PFSK-1 (cell line): ENCODE data around the gene INO80C.

Experiments
- POLR2AphosphoS5 ChIP-seq: IDR thresholded peaks from 2 replicates; pipeline ENCODE4 v1.6.1; 2012; ENCODE audit warnings: low read depth, mild to moderate bottlenecking, control low read depth, low read length, moderate library complexity
- SIN3A ChIP-seq: IDR thresholded peaks from 2 replicates; pipeline ENCODE4 v1.6.1; 2012; ENCODE audit warnings: mild to moderate bottlenecking, low read length, moderate library complexity, borderline replicate concordance; ENCODE audit not compliant: insufficient read depth
- TAF1 ChIP-seq: IDR thresholded peaks from 2 replicates; pipeline ENCODE4 v1.6.1; 2012; ENCODE audit warnings: low read length, control low read depth, borderline replicate concordance; ENCODE audit not compliant: insufficient read depth
- TF ChIP-seq, protein P1 (sequence below), 2 experiments: IDR thresholded peaks; 2 replicates each; pipeline versions ENCODE4 v1.6.1 to v1.8.0; 2011 to 2012; ENCODE audit warnings: low read depth in 2 of 2, low read length in 2 of 2, control low read depth in 1 of 2, inconsistent platforms in 1 of 2, mild to moderate bottlenecking in 1 of 2, moderate library complexity in 1 of 2; ENCODE audit not compliant: insufficient read depth in 1 of 2

DNA sequence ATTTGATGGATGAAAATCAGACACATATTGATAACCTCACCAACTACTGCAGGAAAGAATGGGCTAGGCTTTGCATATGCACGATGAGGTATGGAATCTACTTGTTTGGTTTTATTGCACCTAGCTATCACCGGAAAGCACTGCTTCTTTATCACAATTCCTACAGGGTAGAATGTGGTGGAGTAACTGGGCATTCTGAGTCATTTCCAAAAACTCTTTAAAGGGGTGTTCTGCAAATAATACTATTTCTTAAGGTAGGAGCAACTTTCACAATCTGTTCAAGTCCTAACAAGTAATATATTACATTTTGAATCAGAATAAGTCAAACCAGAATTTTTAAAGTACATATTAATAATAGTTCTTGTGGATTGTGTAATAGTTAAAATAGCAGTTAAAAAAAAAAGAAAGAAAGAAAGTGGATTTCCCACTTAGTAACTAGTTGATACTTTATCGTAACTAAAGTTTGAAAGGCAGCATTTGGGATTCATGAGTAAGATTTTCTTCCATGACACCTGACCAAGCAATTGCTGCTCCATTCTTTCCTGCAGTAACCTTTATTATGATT lies 40.5 kb downstream of the INO80C start:
- no peak for TF ChIP-seq POLR2AphosphoS5
- no peak for TF ChIP-seq TAF1
- TF ChIP-seq, protein P1, sequence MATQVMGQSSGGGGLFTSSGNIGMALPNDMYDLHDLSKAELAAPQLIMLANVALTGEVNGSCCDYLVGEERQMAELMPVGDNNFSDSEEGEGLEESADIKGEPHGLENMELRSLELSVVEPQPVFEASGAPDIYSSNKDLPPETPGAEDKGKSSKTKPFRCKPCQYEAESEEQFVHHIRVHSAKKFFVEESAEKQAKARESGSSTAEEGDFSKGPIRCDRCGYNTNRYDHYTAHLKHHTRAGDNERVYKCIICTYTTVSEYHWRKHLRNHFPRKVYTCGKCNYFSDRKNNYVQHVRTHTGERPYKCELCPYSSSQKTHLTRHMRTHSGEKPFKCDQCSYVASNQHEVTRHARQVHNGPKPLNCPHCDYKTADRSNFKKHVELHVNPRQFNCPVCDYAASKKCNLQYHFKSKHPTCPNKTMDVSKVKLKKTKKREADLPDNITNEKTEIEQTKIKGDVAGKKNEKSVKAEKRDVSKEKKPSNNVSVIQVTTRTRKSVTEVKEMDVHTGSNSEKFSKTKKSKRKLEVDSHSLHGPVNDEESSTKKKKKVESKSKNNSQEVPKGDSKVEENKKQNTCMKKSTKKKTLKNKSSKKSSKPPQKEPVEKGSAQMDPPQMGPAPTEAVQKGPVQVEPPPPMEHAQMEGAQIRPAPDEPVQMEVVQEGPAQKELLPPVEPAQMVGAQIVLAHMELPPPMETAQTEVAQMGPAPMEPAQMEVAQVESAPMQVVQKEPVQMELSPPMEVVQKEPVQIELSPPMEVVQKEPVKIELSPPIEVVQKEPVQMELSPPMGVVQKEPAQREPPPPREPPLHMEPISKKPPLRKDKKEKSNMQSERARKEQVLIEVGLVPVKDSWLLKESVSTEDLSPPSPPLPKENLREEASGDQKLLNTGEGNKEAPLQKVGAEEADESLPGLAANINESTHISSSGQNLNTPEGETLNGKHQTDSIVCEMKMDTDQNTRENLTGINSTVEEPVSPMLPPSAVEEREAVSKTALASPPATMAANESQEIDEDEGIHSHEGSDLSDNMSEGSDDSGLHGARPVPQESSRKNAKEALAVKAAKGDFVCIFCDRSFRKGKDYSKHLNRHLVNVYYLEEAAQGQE (IDR thresholded peaks at IDR 0.05; ENCODE audit: insufficient read depth in 1 of 2, low read depth in 2 of 2, low read length in 2 of 2): no peak
- no peak for TF ChIP-seq SIN3A
